Measurements from ENCODE around the gene ZNF19.

GRCh38 chr16:71456801-71457200 is 32.3 kb downstream of the ZNF19 start:
- TF ChIP-seq POLR2A (IDR thresholded peaks at IDR 0.05; ENCODE audit: low read depth) (no peak), EP300 (IDR thresholded peaks at IDR 0.05) (no peak), CTCF (IDR thresholded peaks at IDR 0.05) (no peak), POLR2AphosphoS5 (IDR thresholded peaks at IDR 0.05) (no peak)

Measured in esophagus muscularis mucosa (tissue), 4 donors.